Measurements from ENCODE around the gene LCMT1. TPM values are rescaled to one million over a fixed set of nuclear protein-coding genes. Genes with fewer than 3 reads are reported as not detected.

LCMT1 gene
- total and polyA plus RNA-seq, 4 donors: 21.0 to 34.8 (median 31.0) TPM

- no peak overlapping the region for H3K27ac ChIP-seq (ENCODE audit: low read depth in 1 of 2, low read length in 1 of 2)
- no peak for TF ChIP-seq CTCF (IDR thresholded peaks at IDR 0.05; ENCODE audit: control extremely low read depth, extremely low read depth)
- no peaks in the 10 kb centered on the region for H3K9me3 ChIP-seq (ENCODE audit: control insufficient read depth in 4 of 4, insufficient read depth in 3 of 4, low read length in 3 of 4)
- H3K9ac ChIP-seq (ENCODE audit: insufficient read depth in 1 of 2, low read length in 2 of 2): no peak overlapping the region
- ATAC-seq (ENCODE audit: insufficient read depth, low FRiP score) (no peak), DNase-seq (no peak)
- WGBS, 2 donors: 79 to 91% methylated on average over 6 of the region's 6 CpGs
- no peaks in the 10 kb centered on the region for H3K4me1 ChIP-seq (ENCODE audit: control insufficient read depth in 5 of 5, insufficient read depth in 5 of 5, low read length in 5 of 5)
- H3K36me3 ChIP-seq (ENCODE audit: control insufficient read depth in 4 of 4, insufficient read depth in 4 of 4, low read length in 4 of 4): peaks cover 0 to 2% (median 0%) of the 10 kb centered on the region in 4 donors
- H3K4me3 ChIP-seq: no peak overlapping the region
- H3K27me3 ChIP-seq (ENCODE audit: control insufficient read depth in 3 of 3, insufficient read depth in 3 of 3, low read length in 2 of 3): no peaks in the 10 kb centered on the region
These were observed 28.5 kb upstream of the LCMT1 start for GRCh38 chr16:25083065-25083464.

- Histone ChIP-seq H3K9me3 (ENCODE audit: control insufficient read depth in 4 of 4, insufficient read depth in 3 of 4, low read length in 3 of 4) (no peaks in the 10 kb centered on the region), H3K4me3 (no peak overlapping the region), H3K27me3 (ENCODE audit: control insufficient read depth in 3 of 3, insufficient read depth in 3 of 3, low read length in 2 of 3) (no peaks in the 10 kb centered on the region), H3K27ac (ENCODE audit: low read depth in 1 of 2, low read length in 1 of 2) (no peak overlapping the region), H3K4me1 (ENCODE audit: control insufficient read depth in 5 of 5, insufficient read depth in 5 of 5, low read length in 5 of 5) (no peaks in the 10 kb centered on the region), H3K9ac (ENCODE audit: insufficient read depth in 1 of 2, low read length in 2 of 2) (no peak overlapping the region), H3K36me3 (ENCODE audit: control insufficient read depth in 4 of 4, insufficient read depth in 4 of 4, low read length in 4 of 4) (peaks cover 0 to 2% (median 0%) of the 10 kb centered on the region in 4 donors)
- ATAC-seq (ENCODE audit: insufficient read depth, low FRiP score) (no peak), DNase-seq (no peak)
- no peak for TF ChIP-seq CTCF (IDR thresholded peaks at IDR 0.05; ENCODE audit: control extremely low read depth, extremely low read depth)
- 63 to 71% methylated on average over 6 of the region's 6 CpGs for WGBS, 2 donors
These were observed 27.8 kb upstream of the LCMT1 start for GRCh38 chr16:25083701-25084100.

GRCh38 chr16:25084797-25085196 is 26.7 kb upstream of the LCMT1 start:
- ATAC-seq (ENCODE audit: insufficient read depth, low FRiP score) (no peak), DNase-seq (no peak)
- no peaks in the 10 kb centered on the region for H3K9me3 ChIP-seq (ENCODE audit: control insufficient read depth in 4 of 4, insufficient read depth in 3 of 4, low read length in 3 of 4)
- 76 to 83% methylated on average over 6 of the region's 6 CpGs for WGBS, 2 donors
- H3K27me3 ChIP-seq (ENCODE audit: control insufficient read depth in 3 of 3, insufficient read depth in 3 of 3, low read length in 2 of 3): no peaks in the 10 kb centered on the region
- H3K27ac ChIP-seq (ENCODE audit: low read depth in 1 of 2, low read length in 1 of 2): no peak overlapping the region
- no peak overlapping the region for H3K4me3 ChIP-seq
- H3K4me1 ChIP-seq (ENCODE audit: control insufficient read depth in 5 of 5, insufficient read depth in 5 of 5, low read length in 5 of 5): no peaks in the 10 kb centered on the region
- TF ChIP-seq CTCF (IDR thresholded peaks at IDR 0.05; ENCODE audit: control extremely low read depth, extremely low read depth): no peak
- H3K9ac ChIP-seq (ENCODE audit: insufficient read depth in 1 of 2, low read length in 2 of 2): no peak overlapping the region
- peaks cover 0 to 2% (median 0%) of the 10 kb centered on the region in 4 donors for H3K36me3 ChIP-seq (ENCODE audit: control insufficient read depth in 4 of 4, insufficient read depth in 4 of 4, low read length in 4 of 4)

GRCh38 chr16:25087761-25088160 is 23.8 kb upstream of the LCMT1 start:
- no peaks in the 10 kb centered on the region for H3K27me3 ChIP-seq (ENCODE audit: control insufficient read depth in 3 of 3, insufficient read depth in 3 of 3, low read length in 2 of 3)
- no peak overlapping the region for H3K27ac ChIP-seq (ENCODE audit: low read depth in 1 of 2, low read length in 1 of 2)
- H3K9me3 ChIP-seq (ENCODE audit: control insufficient read depth in 4 of 4, insufficient read depth in 3 of 4, low read length in 3 of 4): no peaks in the 10 kb centered on the region
- DNase-seq: no peak
- 69 to 74% methylated on average over 5 of the region's 5 CpGs for WGBS, 2 donors
- peaks cover 0 to 2% (median 0%) of the 10 kb centered on the region in 4 donors for H3K36me3 ChIP-seq (ENCODE audit: control insufficient read depth in 4 of 4, insufficient read depth in 4 of 4, low read length in 4 of 4)
- no peak for TF ChIP-seq CTCF (IDR thresholded peaks at IDR 0.05; ENCODE audit: control extremely low read depth, extremely low read depth)
- no peak for ATAC-seq (ENCODE audit: insufficient read depth, low FRiP score)
- H3K4me3 ChIP-seq: no peak overlapping the region
- H3K4me1 ChIP-seq (ENCODE audit: control insufficient read depth in 5 of 5, insufficient read depth in 5 of 5, low read length in 5 of 5): no peaks in the 10 kb centered on the region
- H3K9ac ChIP-seq (ENCODE audit: insufficient read depth in 1 of 2, low read length in 2 of 2): no peak overlapping the region

All from lung (tissue), 12 donors.